ENCODE results near the gene LRRTM3. TPM values are rescaled to one million over a fixed set of nuclear protein-coding genes. Genes with fewer than 3 reads are reported as not detected.

Gene LRRTM3
- total RNA-seq, 1 donor from 2014 or later, result not detected

DNA sequence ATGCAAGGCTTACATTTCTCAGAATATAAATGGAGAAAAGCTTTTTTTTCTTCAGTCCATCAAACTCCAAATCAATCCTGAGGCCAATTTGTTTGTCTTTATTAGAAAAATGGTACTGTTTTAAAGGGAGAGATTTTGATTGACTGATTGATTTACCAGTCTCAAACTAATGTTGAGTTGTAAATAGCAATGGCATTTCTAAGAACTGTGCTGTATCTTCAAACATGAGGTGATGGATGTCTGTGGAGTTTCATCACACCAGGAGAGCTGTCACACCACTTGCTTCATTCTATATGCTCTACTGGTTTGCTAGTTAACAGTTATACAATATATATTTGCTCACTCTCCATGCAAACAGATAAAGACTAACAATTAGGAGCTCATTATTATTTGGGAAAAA, 39.0 kb upstream of the LRRTM3 start:
- Histone ChIP-seq H3K27me3 (ENCODE audit: control insufficient read depth, insufficient read depth, low read length) (no peaks in the 10 kb centered on the region), H3K4me3 (ENCODE audit: low read depth, low read length) (no peak overlapping the region), H3K36me3 (ENCODE audit: control insufficient read depth, insufficient read depth, low read length) (no peaks in the 10 kb centered on the region)
- DNase-seq (ENCODE audit: low read depth) (no peak), FAIRE-seq (no peak)
- TF ChIP-seq, protein P1, sequence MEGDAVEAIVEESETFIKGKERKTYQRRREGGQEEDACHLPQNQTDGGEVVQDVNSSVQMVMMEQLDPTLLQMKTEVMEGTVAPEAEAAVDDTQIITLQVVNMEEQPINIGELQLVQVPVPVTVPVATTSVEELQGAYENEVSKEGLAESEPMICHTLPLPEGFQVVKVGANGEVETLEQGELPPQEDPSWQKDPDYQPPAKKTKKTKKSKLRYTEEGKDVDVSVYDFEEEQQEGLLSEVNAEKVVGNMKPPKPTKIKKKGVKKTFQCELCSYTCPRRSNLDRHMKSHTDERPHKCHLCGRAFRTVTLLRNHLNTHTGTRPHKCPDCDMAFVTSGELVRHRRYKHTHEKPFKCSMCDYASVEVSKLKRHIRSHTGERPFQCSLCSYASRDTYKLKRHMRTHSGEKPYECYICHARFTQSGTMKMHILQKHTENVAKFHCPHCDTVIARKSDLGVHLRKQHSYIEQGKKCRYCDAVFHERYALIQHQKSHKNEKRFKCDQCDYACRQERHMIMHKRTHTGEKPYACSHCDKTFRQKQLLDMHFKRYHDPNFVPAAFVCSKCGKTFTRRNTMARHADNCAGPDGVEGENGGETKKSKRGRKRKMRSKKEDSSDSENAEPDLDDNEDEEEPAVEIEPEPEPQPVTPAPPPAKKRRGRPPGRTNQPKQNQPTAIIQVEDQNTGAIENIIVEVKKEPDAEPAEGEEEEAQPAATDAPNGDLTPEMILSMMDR (IDR thresholded peaks at IDR 0.05; ENCODE audit: insufficient read depth, low read length, severe bottlenecking), result no peak

GRCh38 chr10:66888237-66888636, 37.6 kb upstream of the LRRTM3 start:
- Histone ChIP-seq H3K27me3 (ENCODE audit: control insufficient read depth, insufficient read depth, low read length) (no peaks in the 10 kb centered on the region), H3K36me3 (ENCODE audit: control insufficient read depth, insufficient read depth, low read length) (no peaks in the 10 kb centered on the region), H3K4me3 (ENCODE audit: low read depth, low read length) (no peak overlapping the region)
- FAIRE-seq (no peak), DNase-seq (ENCODE audit: low read depth) (peak; percentile 33)
- TF ChIP-seq, protein P1 (IDR thresholded peaks at IDR 0.05; ENCODE audit: insufficient read depth, low read length, severe bottlenecking), result no peak

DNA sequence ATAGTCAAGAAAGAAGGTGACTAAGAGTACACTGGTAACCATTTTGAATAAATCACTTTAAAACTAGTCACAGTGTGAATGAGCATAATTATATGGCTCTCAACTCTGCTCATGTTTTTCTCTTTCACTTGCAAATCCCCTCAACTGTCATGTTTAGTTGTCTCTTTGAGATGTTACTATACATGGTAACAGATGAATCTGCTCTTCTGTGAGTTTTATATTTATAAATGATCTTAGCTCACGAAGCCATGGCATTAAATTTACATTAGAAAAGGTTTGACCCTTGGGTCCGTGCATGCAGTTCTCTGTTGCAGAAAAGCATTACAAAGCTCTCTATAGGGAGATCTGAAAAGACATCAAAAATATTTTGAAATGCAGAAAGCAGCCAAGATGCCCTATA, 33.0 kb upstream of the LRRTM3 start:
- DNase-seq (ENCODE audit: low read depth) (no peak), FAIRE-seq (no peak)
- TF ChIP-seq, protein P1 (IDR thresholded peaks at IDR 0.05; ENCODE audit: insufficient read depth, low read length, severe bottlenecking), result no peak
- no peaks in the 10 kb centered on the region for H3K27me3 ChIP-seq (ENCODE audit: control insufficient read depth, insufficient read depth, low read length)
- no peak overlapping the region for H3K4me3 ChIP-seq (ENCODE audit: low read depth, low read length)
- H3K36me3 ChIP-seq (ENCODE audit: control insufficient read depth, insufficient read depth, low read length), result no peaks in the 10 kb centered on the region

GRCh38 chr10:66910671-66911070, 15.2 kb upstream of the LRRTM3 start:
- DNase-seq (ENCODE audit: low read depth), result no peak

GRCh38 chr10:66916030-66916429, 9.8 kb upstream of the LRRTM3 start:
- FAIRE-seq, result no peak
- H3K27me3 ChIP-seq (ENCODE audit: control insufficient read depth, insufficient read depth, low read length), result no peaks in the 10 kb centered on the region
- H3K36me3 ChIP-seq (ENCODE audit: control insufficient read depth, insufficient read depth, low read length), result no peaks in the 10 kb centered on the region
- TF ChIP-seq, protein P1 (IDR thresholded peaks at IDR 0.05; ENCODE audit: insufficient read depth, low read length, severe bottlenecking), result no peak
- no peak overlapping the region for H3K4me3 ChIP-seq (ENCODE audit: low read depth, low read length)
- peak; percentile 45 for DNase-seq (ENCODE audit: low read depth)

More at GRCh38 chr10:66910671-66911070, 15.2 kb upstream of the LRRTM3 start:
- Histone ChIP-seq H3K4me3 (ENCODE audit: low read depth, low read length) (no peak overlapping the region), H3K36me3 (ENCODE audit: control insufficient read depth, insufficient read depth, low read length) (no peaks in the 10 kb centered on the region), H3K27me3 (ENCODE audit: control insufficient read depth, insufficient read depth, low read length) (no peaks in the 10 kb centered on the region)
- TF ChIP-seq, protein P1 (IDR thresholded peaks at IDR 0.05; ENCODE audit: insufficient read depth, low read length, severe bottlenecking), result no peak
- FAIRE-seq, result no peak

DNA sequence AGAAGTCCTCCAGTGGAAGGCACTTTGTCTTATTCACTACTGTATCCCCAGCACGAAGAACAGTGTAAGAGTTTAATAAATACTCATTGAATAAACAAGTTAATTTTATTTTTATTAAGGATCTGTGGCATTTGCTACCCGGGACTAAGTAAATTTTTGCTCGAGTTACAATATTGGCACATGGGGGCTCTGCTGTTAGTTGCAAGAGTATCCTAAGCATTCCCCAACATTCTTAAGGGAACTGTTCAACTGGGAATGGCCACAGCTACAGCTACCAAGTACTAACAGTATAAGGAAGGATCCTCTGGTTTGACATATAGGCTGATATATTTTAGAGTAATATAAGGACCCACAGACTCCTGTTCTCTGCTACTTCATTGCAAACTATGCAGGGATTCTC, 8.7 kb upstream of the LRRTM3 start:
- Histone ChIP-seq H3K36me3 (ENCODE audit: control insufficient read depth, insufficient read depth, low read length) (no peaks in the 10 kb centered on the region), H3K27me3 (ENCODE audit: control insufficient read depth, insufficient read depth, low read length) (no peaks in the 10 kb centered on the region), H3K4me3 (ENCODE audit: low read depth, low read length) (no peak overlapping the region)
- FAIRE-seq (no peak), DNase-seq (ENCODE audit: low read depth) (no peak)
- TF ChIP-seq, protein P1 (IDR thresholded peaks at IDR 0.05; ENCODE audit: insufficient read depth, low read length, severe bottlenecking), result no peak
